ENCODE results near the gene DUSP1. TPM values are rescaled to one million over a fixed set of nuclear protein-coding genes. Genes with fewer than 3 reads are reported as not detected.
"Not testable (repeated sequence)": the region's sequence is repeated elsewhere in the genome, so short reads cannot be mapped to it uniquely, and the experiment has no call there.

DUSP1 gene
- total RNA-seq, 2 donors from 2014 or later, result 126 to 228 TPM

DNA sequence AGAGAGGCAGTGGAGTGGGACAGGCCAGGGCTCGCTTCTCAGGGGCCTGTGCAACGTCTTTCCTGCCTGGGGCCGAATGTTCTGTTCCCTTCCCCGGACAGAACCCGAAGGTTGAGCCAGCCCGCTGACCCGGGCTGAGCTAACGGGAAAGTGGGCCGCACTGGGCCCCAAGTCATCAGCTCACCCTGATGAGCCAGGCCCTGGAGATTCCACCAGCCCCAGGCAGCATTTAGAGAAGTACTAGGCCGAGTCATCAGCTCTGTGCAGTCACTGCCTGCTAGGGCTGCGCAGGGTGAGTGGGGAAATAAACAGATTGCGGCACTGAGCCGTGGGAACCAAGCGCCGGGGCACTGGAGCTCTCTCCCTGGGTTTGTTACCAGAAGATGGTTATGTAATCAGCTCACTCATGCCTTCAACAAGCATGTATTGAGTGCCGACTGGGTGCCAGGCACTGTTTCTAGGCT is 29.1 kb upstream of the DUSP1 start:
- intact Hi-C loops (cut with DNase I), result no loop called here
- ATAC-seq (peak; percentile 34 to 39), DNase-seq (peak; percentile 61)

DNA sequence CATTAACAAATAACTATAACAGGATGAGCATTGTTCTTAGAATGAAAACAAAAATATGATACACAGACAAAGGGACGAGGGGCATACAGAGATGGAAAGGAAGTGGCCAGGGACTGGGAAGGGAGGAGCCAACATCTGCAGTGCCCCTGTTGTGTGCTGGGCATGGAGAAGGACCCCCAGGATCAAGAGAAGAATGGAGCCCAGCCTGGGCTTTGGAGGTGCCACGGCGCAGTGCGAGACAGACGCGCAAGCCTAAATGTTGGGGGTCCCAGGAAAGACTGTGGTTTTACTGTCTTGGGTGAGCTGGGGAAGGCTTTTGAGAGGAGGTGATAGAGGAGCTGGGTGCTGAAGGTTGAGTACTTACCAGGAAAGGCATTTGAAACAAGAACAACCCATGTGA is 28.4 kb upstream of the DUSP1 start:
- ATAC-seq (no peak), DNase-seq (no peak)
- intact Hi-C loops (cut with DNase I), result no loop called here

DNA sequence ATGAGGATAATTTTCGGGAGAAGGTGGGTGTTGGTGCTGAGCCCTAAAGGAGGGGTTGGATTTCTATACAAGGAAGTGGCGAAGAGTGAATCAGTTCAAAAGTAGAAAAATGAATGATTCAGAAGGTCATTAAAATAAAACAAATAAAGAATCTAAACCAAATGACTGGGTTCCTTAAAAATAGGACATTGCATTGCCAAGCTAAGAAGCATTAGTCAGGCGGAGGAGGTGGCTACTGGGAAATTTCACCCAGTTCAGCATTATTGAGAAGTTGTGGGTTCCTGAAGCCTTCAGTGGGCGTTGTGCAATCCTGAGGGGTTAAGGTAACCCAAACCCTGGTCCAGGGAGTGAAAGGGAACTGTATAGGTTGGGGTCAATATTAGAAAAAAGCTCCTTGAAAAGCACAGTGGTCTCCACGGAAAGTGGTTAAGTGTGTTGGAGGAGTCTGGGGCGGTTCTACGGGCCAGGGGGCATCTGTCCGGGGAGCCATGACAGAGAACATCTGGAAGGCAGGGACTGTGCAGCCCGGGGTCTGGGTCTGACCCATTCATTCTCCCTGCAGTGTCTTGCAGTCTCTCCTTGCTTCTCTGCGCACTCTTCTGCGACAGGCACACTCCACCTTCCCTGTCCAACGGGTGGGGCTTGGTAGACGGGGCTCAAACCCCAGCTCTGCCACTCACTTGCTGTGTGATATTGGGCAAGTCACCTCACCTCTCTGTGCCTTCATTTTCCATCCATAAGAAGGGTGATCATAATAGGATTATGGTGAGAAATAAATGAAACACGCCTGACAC is 27.6 kb upstream of the DUSP1 start:
- peak in 1 of 2 donors; percentile 9 for ATAC-seq
- intact Hi-C loops (cut with DNase I), result no loop called here
- DNase-seq, result peak; percentile 48

DNA sequence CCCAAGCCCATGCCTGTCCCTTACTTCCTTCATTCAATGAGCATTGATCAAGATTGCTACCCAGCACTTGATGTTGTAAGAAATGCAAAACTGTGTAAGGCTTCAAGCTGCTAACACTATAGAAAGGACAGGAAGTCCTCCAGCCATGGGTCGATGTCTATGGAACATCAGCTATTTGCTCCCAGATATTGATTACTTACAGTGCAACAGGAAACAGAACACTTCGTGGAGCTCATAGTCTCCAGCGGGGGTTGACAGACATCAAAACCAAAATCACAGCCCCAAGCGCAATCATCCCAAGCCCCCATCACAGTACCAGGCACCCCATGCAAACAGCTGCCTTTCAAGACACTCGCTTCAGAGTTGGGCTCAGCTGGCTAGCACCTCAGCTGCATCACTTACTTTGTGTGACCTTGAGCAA is 26.8 kb upstream of the DUSP1 start:
- ATAC-seq (no peak), DNase-seq (no peak)
- intact Hi-C loops (cut with DNase I), result no loop called here

DNA sequence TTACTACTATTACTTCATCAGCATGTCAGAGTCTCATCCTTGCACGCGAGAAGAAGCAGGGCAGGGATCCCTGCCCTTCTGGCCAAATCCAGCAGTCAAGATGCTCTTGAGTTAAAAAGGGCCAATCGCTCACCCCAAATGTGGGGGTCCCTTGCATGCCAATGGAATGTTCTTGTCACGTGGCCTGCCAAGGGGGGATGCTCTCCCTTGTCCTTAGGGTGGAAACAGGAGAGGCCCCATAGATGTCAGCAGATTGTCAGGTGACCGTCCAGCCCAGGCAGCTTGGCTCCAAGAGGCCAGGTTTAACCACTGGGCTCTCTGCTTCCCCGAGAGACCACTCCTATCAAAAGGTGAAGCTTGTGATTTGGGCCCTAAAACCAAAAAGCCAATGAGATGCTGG is 25.3 kb upstream of the DUSP1 start:
- ATAC-seq (no peak), DNase-seq (no peak)
- intact Hi-C loops (cut with DNase I), result no loop called here

DNA sequence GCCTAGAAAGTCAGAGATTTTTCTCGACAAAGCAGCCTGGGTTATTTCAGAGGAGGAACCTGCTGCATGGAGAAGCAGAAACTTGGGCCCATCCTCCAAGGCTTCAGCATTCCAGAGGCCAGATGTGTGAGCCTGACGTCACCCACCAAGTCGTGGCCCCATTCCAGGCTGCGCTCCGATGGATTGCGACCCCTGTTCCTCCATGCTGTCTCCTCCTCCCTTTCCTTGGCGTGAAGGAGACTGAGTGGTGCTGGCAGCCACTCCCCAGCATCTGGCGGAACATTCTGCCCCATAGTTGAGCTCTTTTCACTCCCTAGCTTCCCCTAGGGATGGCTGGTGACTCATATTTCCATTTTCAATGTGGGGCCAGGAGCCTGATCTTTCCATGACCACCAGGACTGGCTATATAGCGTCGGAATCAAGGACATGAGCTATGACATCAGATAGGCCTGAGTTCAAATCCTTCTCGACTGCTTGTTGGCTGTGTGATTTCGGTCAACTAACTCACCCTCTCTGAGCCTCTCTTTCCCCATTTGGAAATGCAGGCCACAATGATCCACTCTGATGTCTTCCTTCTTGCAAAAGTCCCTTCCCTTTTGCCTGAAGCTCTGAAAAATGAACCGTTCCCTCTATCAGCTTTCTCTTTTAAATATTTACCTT is 24.5 kb upstream of the DUSP1 start:
- DNase-seq, result peak; percentile 94
- peak; percentile 92 for ATAC-seq
- intact Hi-C loops (cut with DNase I), result no loop called here

DNA sequence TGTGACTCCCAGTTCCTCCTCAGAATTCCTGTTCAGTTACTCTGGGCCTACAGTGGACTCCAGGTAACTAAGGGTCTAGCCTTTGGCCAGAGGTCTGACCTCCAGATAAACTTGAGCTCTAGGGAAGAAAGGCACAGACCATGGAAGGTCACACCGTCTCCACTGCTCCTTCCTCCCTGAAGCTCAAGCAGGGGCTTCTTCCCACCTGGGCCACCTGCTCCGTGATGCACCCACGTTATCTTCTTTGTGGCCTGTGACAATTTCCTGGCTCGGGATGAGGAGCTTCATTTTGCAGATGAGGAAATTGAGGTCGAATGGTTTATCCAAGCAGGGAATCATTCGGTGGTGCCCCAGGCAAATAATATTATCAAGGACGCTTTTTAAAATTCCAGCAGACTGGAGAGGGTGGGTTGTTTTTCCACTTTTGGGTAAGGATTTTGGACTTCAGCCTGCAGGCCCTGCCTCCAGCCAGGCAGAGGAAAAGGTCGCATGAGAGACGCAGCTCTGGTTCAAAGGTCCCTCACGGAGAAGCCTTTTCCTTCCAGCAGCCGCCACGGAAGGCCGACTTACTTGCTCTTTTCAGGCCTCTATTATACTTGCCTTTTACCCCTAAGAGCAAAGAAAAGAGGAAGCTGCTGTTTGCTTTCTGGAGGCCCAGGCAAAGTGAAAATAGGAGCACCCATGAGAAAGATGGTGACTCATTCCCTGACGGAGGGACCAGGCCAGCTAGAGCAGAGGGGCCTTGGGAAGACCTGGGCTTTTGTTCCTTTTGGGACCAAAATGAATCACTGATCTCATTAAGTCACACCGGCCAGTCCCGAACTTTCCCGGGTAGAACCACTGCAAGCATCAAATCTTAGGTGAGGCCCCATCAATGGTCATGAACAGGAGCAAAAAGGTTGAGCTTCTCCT is 22.8 kb upstream of the DUSP1 start:
- intact Hi-C loops (cut with DNase I), result loop anchor here in 1 of 2 donors (5.0 kb wide), 1 partner anchor 128 kb away; no protein-coding TSS in a partner anchor
- ATAC-seq (no peak), DNase-seq (peak; percentile 37)

DNA sequence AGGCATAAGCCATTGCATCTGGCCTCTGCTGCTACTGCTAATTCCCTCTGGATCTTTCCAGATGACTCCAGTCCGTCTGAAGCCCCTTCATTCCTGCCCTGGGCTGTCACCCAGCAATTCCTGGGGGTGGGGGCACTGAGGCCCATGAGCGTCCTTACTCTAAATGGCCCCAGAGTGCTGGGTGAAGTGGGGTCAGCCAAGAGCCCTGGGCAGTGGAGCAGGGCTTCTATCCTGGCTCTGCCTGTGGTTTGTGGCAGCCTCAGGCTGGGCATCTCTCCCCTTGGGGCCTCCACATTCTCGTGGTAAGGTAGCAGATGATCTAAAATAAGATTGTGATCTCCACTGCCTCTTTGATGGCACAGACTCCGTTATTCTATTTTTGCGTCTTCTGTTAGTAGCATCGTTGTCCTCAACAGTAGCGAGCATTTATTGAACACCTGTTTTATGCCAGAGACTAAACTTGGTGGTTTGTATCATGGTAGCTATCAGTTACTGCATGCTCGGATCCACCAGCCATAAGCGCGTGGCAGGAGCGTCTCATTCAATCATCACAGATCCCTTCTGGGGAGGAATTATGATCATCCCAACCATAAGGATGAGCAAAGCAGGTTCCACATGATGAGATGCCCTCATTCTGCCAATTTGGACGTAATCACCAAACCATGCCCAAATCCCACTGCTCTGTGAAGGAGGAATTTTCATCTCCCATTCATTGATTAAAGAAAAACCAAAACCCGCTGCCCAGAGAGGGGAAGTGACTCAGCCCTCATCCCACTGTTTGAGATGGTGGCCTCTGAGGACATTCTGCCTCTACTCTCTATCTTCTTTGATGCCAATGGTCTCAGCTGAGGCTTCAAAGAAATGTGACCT is 21.9 kb upstream of the DUSP1 start:
- ATAC-seq, result no peak
- DNase-seq, result no peak
- intact Hi-C loops (cut with DNase I), result loop anchor here in 1 of 2 donors (5.0 kb wide), 1 partner anchor 129 kb away; no protein-coding TSS in a partner anchor

DNA sequence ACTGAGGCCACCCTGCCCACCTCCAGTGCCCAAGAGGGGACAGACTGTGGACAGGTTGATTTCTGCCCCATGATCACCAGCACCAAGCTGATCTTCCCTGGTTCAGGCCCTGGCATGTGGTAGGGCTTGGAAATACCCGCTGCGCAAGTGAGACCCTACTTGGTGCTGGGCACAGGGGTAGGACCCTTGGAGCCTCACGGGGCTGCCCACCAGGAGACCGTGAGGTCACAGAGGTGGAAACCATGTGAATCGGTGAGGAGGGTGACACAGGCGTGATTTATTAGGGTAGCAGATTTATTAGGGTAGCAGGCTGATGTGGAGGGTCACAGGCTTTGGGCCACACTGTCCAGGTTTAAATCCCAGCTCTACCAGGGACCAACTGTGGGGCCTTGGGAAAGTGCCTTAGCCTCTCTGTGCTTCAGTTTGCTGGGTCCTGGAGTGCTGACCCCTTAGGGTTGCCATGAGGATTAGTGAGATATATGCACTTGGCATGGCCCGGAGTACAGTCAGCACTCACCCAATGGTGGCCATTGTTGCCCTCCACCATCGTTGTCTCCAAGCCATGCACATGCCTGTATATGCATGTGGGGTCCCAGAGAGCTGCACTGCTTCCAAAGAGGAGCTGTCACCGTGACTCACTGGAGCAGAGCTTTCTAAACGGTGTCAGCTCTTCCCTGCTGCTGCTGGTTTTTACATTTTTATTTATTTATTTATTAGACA is 20.9 kb upstream of the DUSP1 start:
- intact Hi-C loops (cut with DNase I), result loop anchor here in 1 of 2 donors (5.0 kb wide), 1 partner anchor 130 kb away; no protein-coding TSS in a partner anchor
- ATAC-seq, result no peak
- DNase-seq, result no peak

DNA sequence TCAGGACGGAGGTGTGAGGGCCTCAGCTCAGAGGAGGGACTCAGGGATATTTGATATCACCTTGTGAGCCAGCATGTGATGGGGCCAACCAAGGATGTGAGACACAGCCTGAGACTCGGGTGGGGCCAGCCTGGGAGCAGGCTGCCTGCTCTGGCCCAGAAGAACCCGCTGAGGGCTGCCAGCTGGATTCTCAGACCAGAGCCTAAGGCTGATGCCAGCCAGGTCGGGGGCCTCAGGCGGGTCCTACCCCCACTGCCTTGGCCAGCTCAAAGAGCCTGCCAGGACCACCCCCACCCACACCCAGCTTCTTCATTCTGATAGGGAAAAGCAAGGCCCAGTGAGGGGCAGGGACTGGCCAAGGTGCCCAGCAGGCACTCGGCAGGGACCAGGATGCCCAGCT is 20.3 kb upstream of the DUSP1 start:
- ATAC-seq, result no peak
- no peak for DNase-seq
- intact Hi-C loops (cut with DNase I), result loop anchor here in 1 of 2 donors (5.0 kb wide), 1 partner anchor 131 kb away; no protein-coding TSS in a partner anchor

DNA sequence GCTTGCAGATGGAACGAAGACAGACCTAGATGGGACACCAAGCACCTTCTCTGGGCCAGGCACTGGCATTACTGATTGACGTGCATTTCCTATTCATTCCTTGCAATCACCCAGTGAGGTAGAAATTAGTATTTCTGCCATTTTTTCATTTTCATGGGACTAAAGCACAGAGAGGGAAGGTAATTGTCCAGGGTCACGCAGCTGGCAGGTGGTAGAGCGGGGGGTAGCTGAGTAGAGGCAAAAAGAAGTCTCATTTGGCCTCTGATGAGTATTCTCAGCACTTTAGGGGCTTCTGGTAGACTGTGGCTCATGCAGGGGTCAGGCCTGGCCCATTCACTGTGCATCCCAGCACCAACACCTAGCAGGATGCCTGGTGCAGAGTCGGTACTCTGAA is 19.5 kb upstream of the DUSP1 start:
- DNase-seq, result no peak
- intact Hi-C loops (cut with DNase I), result loop anchor here in 1 of 2 donors (5.0 kb wide), 1 partner anchor 132 kb away; no protein-coding TSS in a partner anchor

DNA sequence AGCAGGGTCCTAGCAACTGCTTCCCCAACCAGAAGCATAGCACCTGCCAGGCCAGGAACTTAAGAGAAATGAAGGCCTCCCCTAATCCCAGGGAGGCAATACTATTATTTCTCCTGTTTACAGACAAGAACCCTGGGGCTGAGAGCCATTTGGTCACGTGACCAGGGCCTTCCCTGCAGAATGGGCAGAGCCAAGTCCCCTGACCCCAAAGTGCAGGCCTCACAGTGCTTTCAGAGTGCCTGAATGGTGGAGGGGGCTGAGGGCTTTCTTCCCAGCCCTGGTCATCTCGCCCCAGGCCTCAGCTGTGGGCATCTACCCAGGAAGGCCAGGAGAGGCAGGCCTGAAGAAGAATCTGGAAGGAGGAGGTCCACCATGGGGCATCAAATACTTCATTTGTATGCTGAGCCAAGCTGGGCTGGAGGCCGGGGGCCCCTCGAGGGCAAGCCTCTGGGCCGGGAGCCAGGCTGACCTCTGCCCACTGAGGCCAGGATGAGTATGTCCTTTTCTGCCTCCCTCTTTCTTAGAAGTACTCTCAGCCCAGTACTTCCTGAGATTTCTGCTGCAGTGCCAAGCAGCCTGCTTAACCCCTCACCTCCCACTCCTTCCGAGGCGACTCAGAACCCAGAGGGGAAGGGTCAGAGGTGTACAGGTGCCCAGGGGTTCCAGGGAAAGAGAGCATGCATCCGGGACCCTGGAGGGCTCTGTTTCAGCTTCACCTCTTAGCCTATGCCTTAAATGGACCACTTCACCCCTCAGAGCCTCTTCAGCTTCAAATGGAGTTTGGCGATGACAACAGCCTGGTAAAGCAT is 18.9 kb upstream of the DUSP1 start:
- peak; percentile 54 to 60 for ATAC-seq
- intact Hi-C loops (cut with DNase I), result loop anchor here in 1 of 2 donors (5.0 kb wide), 1 partner anchor 132 kb away; no protein-coding TSS in a partner anchor
- DNase-seq, result no peak

More for the DNA sequence above, 19.5 kb upstream of the DUSP1 start:
- no peak for ATAC-seq

DNA sequence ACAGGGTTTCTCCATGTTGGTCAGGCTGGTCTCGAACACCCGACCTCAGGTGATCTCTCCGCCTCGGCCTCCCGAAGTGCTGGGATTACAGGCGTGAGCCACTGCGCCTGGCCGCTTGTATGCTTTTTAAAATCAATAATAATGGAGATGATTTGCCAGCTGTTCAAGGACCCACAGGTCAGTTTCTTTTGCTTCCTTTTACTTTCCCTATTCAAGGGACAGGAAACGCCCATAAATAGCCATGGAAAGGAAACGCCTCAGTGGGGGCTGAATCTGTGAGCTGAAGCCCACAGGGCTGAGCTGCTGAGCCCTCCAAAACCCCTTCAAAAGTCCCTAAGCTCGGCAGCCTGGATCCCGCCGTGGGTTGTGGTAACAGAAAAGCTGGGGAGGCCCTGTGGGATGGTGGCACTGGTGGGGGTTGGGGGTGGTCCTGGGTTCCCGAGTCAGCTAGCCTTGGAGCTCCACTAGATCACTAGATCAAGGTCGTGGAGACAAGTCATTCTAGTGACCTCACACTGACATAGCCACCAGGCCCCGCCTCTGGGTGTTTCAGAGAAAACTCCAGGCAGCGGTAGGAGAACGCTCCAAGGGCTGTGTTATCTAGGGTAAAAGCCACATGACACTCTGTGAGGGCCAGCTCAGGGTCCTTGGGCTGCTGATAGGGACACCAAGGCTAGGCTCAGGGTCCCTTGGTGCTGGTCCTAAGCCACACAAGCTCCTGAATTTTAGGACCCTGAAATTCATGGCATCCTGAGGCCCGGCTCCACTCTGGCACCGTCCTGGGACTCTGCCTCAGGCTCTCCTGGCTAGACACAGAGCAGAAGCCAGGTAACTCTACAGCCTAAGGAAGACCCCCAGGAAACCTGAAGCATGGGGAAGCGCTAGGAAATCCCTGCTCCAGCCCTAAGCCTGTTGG is 18.0 kb upstream of the DUSP1 start:
- ATAC-seq (peak; percentile 76 to 79), DNase-seq (no peak)
- intact Hi-C loops (cut with DNase I), result no loop called here

DNA sequence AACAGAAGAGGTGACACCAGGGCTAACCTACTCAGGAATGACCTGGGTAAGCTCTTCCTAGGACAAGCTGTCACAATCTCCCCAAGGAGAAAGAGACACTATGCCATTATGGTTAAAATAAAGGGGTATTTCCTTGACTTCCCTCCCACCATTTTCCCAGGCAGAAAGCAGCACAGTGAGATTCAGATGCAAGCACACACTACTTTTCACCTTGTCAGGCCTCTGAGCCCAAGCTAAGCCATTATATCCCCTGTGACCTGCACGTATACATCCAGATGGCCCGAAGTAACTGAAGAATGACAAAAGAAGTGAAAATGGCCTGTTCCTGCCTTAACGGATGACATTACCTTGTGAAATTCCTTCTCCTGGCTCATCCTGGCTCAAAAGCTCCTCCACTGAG is 16.5 kb upstream of the DUSP1 start:
- DNase-seq; intact Hi-C loops (cut with DNase I); ATAC-seq: not testable (repeated sequence)

DNA sequence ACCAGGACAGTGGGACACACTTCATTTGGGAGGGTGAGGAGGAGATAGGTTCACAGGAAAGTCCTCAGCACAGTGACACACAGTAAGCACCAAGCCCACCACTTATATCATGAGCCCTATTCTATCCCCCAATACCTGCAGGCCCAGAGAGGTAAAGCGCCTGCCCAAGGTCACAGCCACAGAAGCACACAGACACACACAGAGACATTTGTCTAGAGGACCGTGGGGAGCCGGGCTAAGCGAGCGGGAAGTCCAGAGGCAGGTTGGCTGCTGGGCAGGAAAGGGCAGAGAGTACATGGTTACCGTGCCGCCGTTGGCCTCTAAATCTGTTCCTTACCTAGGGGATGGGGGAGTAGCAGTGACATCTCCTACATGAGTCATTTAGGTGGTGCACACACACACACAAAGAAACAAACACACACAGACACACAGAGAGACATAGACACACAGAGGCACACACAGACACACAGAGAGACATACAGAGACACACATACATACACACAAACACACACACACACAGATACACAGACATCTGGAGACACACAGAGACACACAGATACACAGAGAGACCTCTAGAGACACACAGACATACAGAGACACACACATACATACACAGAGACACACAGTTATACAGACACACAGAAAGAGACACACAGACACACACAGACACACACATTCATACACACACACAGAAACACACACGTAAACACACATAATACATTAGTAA is 15.9 kb upstream of the DUSP1 start:
- DNase-seq, result no peak
- intact Hi-C loops (cut with DNase I), result no loop called here
- ATAC-seq, result no peak

Data from left cardiac atrium (tissue), 4 donors.